GM12864 (cell line): ENCODE data around the gene LUC7L3.

Source experiments
- DNase-seq: peaks from one replicate; pipeline ENCODE4 v3.0.0-alpha.2; 2011; ENCODE audit warnings: low read depth
- H3K4me3 ChIP-seq: 2 replicates; pipeline ENCODE4 v1.5.1; 2011; ENCODE audit warnings: mild to moderate bottlenecking, low read depth, low read length, control low read depth
- TF ChIP-seq, protein P1 (sequence below): IDR thresholded peaks from 2 replicates; pipeline ENCODE4 v1.5.1; 2011; ENCODE audit warnings: low read depth, mild to moderate bottlenecking, moderate library complexity, low read length, control low read depth, inconsistent platforms; ENCODE audit errors: missing control alignments

LUC7L3 gene

DNA sequence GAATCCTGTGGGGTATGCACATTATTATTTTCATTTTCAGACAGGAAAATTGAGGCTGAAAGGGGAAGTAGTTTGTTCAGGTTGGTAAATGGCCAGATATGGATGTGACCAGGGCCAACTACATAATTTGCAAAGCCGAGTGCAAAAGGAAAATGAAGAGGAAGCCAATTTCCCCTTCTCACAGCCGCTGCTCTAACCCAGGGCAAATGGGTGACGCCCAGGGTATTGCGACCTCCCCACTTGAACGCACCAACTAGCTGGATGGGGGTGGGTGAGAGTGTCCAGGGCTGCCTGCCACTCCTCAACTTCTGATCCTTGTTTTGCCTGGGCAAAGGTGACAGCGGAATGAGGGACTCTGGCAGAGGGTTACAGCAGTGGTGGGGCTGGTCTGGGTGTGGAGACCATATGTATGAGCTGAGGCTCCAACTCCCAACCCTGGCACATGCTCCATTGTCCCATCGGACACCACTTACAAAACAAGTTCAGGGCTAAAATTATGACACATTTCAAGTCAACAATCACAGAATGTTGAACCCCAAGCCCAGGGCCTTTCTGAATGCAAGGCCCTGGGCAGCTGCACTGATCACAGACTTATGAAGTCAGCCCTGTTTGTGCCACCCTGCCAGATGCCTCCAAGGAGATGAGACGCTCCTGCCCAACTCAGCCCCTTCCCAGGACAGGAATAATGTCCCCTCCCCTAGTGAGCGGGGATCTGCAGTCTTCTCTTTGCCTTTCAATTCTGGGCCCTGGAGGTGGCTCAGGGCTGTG is 46.2 kb downstream of the LUC7L3 start:
- no peak overlapping the region for H3K4me3 ChIP-seq
- DNase-seq, result peak; percentile 36
- TF ChIP-seq, protein P1, sequence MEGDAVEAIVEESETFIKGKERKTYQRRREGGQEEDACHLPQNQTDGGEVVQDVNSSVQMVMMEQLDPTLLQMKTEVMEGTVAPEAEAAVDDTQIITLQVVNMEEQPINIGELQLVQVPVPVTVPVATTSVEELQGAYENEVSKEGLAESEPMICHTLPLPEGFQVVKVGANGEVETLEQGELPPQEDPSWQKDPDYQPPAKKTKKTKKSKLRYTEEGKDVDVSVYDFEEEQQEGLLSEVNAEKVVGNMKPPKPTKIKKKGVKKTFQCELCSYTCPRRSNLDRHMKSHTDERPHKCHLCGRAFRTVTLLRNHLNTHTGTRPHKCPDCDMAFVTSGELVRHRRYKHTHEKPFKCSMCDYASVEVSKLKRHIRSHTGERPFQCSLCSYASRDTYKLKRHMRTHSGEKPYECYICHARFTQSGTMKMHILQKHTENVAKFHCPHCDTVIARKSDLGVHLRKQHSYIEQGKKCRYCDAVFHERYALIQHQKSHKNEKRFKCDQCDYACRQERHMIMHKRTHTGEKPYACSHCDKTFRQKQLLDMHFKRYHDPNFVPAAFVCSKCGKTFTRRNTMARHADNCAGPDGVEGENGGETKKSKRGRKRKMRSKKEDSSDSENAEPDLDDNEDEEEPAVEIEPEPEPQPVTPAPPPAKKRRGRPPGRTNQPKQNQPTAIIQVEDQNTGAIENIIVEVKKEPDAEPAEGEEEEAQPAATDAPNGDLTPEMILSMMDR, result no peak

DNA sequence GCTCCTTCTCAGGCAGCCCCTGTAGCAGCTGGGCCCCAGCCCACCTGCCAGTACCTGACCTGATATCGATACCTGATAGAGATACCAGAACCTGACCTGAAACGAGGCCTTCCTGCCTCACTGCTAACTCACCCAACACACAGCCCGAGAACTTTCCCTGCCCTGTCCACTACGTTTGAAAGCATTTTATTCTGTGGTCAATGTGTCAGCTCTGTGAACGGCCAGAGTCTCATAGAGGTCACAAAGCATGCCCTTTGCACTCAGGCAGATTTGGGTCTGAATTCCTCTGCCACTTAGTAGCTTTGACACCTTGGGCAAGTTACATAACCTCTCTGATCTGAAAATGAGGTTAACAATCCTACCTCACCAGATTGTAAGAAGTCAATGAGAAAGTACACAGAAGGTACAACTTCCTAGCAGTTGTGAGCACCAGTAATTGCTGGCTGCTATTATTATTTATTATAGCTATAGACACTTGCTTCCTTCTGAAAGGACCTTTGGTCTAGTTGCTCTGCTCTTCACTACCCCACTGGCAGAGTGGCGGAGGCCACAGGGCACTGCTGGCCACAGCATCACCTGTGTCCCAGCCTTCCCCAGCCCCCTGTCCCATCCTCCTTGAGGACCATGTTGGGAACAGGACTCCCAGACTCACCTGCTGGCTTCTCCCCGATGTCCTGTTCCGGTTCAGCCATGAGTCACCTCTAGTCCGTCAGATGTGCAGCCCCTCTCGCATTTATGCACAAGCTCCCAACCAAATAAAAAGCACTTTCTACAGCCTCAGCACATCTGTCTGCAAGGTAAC is 47.0 kb downstream of the LUC7L3 start:
- H3K4me3 ChIP-seq, result no peak overlapping the region
- DNase-seq, result no peak
- TF ChIP-seq, protein P1, result no peak

DNA sequence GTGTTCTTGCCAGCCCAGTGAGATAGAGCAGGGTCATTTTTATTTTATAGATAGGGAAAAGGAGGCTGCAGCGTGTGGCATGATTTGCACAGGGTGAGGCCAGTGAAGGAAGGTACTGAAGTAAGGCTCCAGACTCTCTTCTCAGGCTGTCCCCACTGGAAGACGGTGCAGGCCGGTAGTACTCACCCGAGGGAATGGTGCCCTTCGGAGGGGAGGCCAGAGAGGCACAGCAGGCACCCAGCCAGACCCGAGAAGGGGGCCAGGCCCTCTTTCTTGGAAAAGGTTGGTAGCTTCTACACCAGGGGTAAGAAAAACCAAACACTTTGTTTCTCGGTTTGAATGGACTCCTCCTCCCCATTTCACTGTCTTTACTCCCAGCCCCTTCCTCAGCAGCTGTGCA is 47.6 kb downstream of the LUC7L3 start:
- no peak overlapping the region for H3K4me3 ChIP-seq
- DNase-seq, result no peak
- TF ChIP-seq, protein P1, result no peak

DNA sequence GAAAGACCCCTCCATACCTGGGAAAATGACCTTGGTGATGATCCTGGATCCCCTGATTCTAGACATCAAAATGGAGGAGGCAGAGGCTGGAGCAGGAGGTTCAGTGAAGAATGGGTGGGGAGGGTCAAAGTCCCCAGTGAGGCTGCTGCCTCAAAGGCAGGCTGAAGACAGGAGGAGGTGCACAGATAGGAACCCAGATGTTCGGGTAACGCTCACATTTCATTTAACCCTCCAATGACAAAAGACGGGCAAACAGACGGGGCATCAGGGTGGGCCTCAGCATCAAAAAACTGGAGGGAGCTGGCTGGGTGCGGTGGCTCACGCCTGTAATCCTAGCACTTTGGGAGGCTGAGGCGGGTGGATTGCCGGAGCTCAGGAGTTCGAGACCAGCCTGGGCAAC is 48.0 kb downstream of the LUC7L3 start, which contains the start of gene ANKRD40CL:
TSS of gene ANKRD40CL (minus strand) at position 73 of the 400 bp plus-strand sequence. CDS start 605 bp downstream, outside the sequence.
- H3K4me3 ChIP-seq, result no peak within 1 kb of the TSS
- TF ChIP-seq, protein P1, result no peak
- DNase-seq, result no peak

DNA sequence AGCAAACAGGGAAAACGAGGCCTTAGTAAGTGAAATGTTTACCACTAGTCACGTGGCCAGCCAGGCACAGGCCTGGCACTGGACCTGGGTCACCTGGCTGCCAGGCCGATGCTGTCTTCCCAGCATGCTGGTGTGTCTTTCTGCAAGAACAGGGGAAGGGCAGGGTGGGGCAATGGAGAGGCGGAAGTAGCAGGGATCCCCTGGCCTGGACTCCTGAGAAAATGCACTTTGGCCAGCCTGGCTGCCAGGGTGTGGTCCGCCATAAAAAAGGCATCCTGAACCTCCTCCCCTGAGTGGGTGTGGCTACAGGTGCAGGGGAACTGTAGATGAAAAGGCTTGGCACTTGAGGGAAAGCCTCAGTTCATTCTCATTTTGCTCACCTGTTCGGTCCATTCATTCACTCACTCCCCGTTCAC is 49.0 kb downstream of the LUC7L3 start:
- TF ChIP-seq, protein P1, result no peak
- no peak overlapping the region for H3K4me3 ChIP-seq
- DNase-seq, result no peak

DNA sequence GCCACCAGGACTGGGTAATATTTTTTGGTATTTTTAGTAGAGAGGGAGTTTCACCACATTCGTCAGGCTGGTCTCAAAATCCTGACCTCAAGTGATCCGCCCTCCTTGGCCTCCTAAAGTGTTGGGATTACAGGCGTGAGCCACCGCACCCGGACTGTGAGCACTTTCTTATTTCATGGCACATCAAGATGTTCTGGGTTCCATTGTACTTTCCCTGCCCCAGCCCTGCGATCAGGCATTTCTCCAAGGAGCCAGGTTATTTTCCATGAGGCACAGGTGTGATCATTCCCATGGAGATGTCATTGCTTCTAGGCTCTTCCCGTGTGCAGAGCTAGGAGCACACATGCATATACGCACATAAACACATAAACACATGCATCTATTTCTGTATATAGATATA is 50.5 kb downstream of the LUC7L3 start:
- TF ChIP-seq, protein P1, result no peak
- no peak for DNase-seq
- H3K4me3 ChIP-seq, result no peak overlapping the region

DNA sequence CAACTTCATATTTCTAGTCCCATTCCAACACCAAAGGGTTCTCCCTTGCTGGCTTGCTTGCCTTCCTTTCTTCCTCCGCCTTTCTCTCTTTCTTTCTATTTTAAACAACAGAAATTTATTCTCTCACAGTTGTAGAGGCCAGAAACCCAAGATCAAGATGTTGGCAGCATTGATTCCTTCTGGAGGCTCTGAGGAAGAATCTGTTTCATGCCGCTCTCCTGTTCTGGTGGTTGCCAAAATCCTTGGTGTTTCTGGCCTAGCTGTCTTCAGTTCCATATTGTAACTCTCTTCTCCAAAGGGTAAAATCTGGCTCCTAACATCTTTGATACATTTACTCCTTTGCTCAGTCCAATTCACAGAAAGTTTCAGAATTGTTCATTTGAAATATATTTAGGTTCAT is 50.9 kb downstream of the LUC7L3 start:
- H3K4me3 ChIP-seq, result no peak overlapping the region
- DNase-seq, result no peak
- TF ChIP-seq, protein P1, result no peak
